Activated CD8-positive, alpha-beta memory T cell treated with anti-CD3 and anti-CD28 coated beads, Interleukin-2, amount 50 U/mL, for 1 hour (primary cell): Measurements from ENCODE around the gene DRICH1.
"Not testable (repeated sequence)": the region's sequence is repeated elsewhere in the genome, so short reads cannot be mapped to it uniquely, and the experiment has no call there.

ENCODE experiments used
- DNase-seq: peaks from one replicate; pipeline ENCODE4 v3.0.0-alpha.2; 2020; ENCODE audit errors: extremely low read depth

Gene DRICH1

GRCh38 chr22:23569291-23569690, 62.8 kb downstream of the DRICH1 start:
- DNase-seq, result no peak

- no peak for DNase-seq
Measured at GRCh38 chr22:23566705-23567475, 65.2 kb downstream of the DRICH1 start.

DNA sequence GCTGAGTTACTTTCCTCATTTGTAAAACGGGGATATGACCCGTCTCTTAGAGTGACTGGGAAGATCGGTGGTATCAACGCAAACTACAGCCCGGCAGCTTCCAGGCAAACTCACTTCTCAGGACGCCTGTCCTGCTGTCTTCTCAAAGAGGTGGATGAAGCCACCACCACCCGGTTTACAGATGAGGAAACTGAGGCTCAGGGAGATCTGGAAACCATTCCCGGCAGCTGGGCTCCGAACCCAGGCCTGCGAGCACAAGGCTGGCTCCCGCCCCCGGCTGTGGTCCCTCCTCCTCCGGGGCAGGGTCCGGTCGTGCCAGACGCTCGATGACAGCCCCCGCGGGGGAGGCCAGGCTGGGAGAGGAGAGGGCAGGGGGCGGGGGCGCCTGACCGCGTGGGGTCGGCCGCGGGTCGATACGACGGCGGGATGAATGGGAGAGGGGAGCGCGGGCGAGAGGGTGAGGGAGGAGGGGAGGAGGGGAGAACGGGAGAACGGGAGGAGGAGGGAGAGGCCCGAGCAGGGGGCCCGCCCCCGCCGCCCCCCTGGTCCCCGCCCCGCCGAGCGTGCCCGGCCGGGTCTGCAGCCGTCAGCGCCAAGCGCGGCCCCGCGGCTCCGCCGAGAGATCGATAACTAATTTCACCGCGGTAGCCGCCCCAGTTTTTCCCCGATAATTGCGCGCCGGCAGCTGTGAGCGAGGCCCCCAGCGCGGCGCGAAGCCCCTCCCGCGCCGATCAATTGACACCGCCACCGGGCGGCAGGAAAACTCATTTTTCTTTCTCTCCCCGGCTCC, 66.0 kb downstream of the DRICH1 start:
- no peak for DNase-seq

DNA sequence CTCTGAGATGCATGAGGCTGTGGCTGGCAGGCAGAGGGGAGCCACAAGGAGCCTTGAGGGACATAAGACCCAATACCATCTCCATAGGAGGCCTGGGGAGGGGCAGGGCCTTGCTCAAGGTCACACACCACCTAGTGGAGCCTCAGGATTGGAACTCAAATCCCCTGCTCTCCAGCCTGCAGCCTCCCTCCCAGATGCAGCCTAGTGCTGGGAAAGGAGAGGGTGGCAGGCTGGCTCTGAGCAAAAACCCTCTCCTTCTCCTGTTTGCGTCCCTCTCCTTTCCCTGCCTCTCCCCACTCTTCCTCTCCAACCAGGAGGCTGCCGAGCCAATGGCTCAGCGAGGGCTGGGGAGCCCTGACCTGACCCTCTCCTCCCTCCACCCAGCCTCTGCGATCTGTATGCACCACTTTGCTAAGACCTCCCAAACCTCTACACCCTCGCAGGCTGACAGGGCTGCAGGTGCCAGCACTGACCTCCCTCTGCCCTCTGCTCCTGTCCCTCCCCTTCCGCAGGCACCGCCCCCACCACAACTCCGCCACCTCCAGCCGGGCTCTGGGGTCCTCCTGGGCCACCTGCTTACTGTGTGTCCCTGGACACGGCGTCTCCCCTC, 66.7 kb downstream of the DRICH1 start:
- no peak for DNase-seq

GRCh38 chr22:23564276-23564675, 67.8 kb downstream of the DRICH1 start:
- DNase-seq, result no peak

- DNase-seq, result no peak
Measured at GRCh38 chr22:23563111-23563510, 69.0 kb downstream of the DRICH1 start.

- DNase-seq, result no peak
Measured at GRCh38 chr22:23562186-23562585, 69.9 kb downstream of the DRICH1 start.

DNA sequence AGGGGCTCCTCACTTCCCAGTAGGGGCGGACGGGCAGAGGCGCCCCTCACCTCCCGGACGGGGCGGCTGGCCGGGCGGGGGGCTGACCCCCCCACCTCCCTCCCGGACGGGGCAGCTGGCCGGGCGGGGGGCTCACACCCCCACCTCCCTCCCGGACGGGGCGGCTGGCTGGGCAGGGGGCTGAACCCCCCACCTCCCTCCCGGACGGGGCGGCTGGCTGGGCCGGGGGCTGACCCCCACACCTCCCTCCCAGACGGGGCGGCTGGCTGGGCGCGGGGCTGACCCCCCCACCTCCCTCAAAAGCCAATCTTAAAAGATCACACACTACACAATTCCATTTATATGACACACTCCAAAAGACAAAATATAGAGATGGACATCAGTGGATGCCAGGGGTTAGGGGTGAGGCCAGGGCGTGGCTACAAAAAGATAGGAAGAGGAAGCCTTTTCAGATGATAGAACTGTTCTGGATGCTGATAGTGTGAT, 71.1 kb downstream of the DRICH1 start:
- DNase-seq, result not testable (repeated sequence)

- DNase-seq, result not testable (repeated sequence)
Measured at GRCh38 chr22:23560215-23560614, 71.9 kb downstream of the DRICH1 start.
